Measurements from ENCODE around the gene STK26. TPM values are rescaled to one million over a fixed set of nuclear protein-coding genes. Genes with fewer than 3 reads are reported as not detected.

Gene STK26
- 10 to 100 TPM in 2 of 4 donors, 1 to 10 TPM in 2; 7.1 to 34.9 (median 11.5) TPM for total RNA-seq

DNA sequence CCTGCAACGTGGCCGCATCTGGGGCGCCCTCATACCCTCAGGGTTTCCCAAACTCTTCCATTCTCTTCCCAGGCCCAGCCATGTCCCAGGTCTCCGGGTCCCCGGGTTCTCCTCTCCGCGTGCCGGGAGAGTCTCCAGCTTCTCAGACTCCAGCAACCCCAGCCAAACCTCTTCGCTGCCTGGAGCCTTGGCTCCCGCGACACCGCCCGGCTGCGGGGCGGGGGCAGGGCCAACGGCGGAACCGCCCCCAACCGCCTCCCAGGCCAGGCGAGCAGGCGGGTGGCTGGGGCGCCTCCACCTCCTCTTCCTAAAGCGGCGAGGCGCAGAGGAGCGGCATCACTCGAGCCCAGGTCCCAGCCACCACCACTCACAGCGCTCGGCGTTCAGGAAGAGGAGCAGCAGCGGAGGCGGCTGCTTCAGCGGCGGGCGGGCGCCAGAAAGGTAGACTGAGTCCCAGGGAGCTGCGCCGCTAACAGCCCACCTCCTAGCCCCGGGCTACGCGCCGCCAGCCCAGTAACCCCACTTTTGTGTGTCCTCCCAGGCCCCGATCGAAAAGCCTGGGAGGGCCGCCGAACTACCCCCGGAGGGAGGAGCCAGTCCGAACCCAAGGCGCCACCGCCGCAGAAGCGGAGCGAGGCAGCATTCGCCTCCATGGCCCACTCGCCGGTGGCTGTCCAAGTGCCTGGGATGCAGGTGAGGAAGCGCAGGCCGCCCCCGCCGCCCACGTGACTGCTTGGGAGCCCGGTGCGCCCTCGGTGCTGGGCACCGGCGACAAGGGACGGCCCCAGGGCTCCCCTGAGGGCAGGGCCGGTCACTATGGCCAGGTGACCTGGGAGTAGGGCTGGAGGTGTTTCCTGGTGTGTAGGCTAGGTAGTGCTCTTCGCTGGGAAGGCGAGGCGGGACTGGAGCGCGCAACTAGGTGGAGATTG is at the start of gene STK26:
TSS of gene STK26 (plus strand) at position 336 of the 929 bp plus-strand sequence. CDS start at position 652, 316 bp downstream.
- ATAC-seq (ENCODE audit: low FRiP score) (peak; percentile 88), DNase-seq (ENCODE audit: low spot score) (no peak)
- TF ChIP-seq, protein P1, sequence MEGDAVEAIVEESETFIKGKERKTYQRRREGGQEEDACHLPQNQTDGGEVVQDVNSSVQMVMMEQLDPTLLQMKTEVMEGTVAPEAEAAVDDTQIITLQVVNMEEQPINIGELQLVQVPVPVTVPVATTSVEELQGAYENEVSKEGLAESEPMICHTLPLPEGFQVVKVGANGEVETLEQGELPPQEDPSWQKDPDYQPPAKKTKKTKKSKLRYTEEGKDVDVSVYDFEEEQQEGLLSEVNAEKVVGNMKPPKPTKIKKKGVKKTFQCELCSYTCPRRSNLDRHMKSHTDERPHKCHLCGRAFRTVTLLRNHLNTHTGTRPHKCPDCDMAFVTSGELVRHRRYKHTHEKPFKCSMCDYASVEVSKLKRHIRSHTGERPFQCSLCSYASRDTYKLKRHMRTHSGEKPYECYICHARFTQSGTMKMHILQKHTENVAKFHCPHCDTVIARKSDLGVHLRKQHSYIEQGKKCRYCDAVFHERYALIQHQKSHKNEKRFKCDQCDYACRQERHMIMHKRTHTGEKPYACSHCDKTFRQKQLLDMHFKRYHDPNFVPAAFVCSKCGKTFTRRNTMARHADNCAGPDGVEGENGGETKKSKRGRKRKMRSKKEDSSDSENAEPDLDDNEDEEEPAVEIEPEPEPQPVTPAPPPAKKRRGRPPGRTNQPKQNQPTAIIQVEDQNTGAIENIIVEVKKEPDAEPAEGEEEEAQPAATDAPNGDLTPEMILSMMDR (IDR thresholded peaks at IDR 0.05) = no peak

DNA sequence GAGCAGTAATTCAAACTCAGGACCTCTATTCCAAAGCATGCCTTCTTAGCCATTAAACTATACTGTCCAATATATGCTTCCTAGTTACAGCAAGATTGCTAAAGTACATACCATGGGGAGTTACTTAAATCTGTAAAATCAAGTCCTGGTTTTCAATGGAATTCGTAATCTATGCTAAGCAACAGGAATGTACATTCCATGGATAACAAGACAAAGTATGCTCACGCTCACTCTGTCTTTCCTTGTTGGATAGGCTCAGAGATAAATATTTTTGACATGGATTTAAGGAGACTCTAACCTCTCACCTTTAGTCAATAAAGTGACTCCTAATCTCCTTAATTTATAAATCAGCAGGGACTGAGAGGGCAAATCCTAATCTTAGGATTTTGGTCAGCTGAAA is 47.3 kb upstream of the STK26 start:
- DNase-seq (ENCODE audit: low spot score) (no peak), ATAC-seq (ENCODE audit: low FRiP score) (no peak)

DNA sequence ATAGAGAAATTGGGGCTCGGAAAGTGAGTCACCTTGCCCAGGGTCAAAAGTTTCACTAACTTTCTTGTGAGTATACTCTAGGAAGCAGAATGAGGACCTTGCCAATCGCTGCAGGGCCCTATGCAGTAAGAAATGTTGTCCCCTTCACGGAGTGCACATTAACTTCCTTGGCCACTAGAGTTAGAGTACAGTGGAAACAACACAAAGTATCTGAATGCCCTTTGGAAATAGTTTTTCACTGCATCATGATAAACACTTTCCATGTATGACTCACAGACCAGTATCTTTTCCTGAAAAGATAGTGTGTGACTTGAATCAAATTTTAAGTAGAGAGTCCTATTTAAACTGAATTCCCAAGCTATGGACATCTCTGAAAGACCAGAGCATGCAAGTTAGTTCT is 45.5 kb upstream of the STK26 start:
- TF ChIP-seq, protein P1 (IDR thresholded peaks at IDR 0.05) = no peak
- ATAC-seq (ENCODE audit: low FRiP score) = no peak
- no peak for DNase-seq (ENCODE audit: low spot score)

More for the DNA sequence above, 47.3 kb upstream of the STK26 start:
- TF ChIP-seq, protein P1 (IDR thresholded peaks at IDR 0.05) = no peak

DNA sequence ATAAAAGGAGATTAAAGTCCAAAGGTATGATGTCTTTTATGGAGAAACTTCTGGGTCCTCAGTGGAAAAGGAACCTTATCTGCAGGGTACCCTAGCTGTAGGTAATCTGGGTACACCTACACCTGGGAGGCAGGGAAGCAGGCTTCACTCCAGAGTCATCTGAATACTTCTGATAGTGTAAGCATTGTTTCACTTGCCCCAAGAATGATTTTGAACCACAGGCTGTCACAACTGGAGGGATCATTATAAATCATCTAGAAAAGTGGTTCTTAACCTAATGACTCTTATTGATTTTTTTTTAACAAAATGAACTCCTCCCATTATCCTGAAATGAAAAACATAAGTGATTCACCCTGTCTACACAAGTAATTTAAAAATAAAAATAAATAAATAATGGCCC is 44.0 kb upstream of the STK26 start:
- TF ChIP-seq, protein P1 (IDR thresholded peaks at IDR 0.05) = no peak
- DNase-seq (ENCODE audit: low spot score) (no peak), ATAC-seq (ENCODE audit: low FRiP score) (no peak)

DNA sequence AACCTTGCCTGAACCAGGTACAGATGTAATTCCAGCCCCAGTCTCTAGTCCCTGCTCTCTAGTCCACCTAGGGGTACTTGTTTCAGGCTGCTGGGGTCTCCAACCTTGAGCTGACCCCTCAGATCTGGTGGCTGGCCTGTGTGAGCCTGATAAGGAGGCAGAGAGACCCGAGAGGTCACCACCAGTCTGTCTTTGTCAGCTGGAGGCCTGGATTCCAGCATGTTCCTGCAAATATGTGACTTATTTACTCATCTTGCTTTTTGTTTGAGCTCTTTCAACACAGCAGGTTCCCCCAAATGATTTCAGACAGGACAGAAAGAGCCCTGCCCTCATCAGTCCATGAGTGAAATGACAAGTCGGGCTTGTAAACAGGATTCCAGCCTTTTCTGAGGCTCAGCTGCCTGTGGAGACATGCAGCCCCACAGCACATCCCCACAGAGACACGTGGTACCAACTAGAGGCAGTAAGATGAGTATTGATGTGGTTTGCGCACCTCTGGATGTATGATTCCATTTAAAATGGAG is 37.5 kb upstream of the STK26 start:
- ATAC-seq (ENCODE audit: low FRiP score) = no peak
- DNase-seq (ENCODE audit: low spot score) = no peak
- TF ChIP-seq, protein P1 (IDR thresholded peaks at IDR 0.05) = no peak

DNA sequence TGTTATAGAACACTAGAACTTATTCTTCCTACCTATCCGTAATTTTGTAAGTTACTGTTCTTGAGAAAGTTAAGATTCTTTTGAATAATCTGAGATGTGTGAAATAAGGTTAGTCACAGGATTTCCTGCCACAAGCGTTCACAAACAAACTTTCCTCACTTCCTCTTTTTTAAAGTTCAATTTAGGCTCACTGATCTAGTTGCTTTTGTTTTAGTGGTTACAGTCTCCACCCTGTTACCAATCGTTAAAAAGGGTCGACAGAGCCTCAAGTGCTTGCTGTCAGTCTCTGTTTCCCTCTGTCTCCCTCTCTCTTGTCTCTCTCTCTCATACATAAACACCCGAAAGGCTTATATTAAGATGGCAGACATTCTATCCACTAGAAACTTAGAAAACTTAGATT is 35.9 kb upstream of the STK26 start:
- ATAC-seq (ENCODE audit: low FRiP score) = no peak
- DNase-seq (ENCODE audit: low spot score) = no peak
- TF ChIP-seq, protein P1 (IDR thresholded peaks at IDR 0.05) = no peak
